Keratinocyte (primary cell): Measurements from ENCODE around the gene YWHAH.

Source experiments
- CTCF ChIP-seq, 3 experiments: IDR thresholded peaks in 1 of 3; conservative IDR thresholded peaks in 1 of 3; optimal IDR thresholded peaks in 1 of 3; 2 replicates in 2 of 3; 3 replicates in 1 of 3; pipeline versions ENCODE3 to v1.5.1; 2011; ENCODE audit warnings: low read length in 3 of 3, mild to moderate bottlenecking in 3 of 3, moderate library complexity in 2 of 3, control low read depth in 1 of 3, inconsistent platforms in 1 of 3; ENCODE audit not compliant: insufficient read depth in 2 of 3; ENCODE audit errors: extremely low read depth in 1 of 3
- EZH2 ChIP-seq: IDR thresholded peaks from one replicate; pipeline ENCODE4 v1.6.1; 2012; ENCODE audit warnings: inconsistent platforms, mild to moderate bottlenecking, low read length, moderate library complexity

GRCh38 chr22:31926024-31926423 lies 18.3 kb upstream of the YWHAH start:
- TF ChIP-seq CTCF (optimal IDR thresholded peaks at IDR 0.05 in 1 of 3, IDR thresholded peaks at IDR 0.05 in 1 of 3, conservative IDR thresholded peaks at IDR 0.05 in 1 of 3; ENCODE audit: extremely low read depth in 1 of 3, insufficient read depth in 2 of 3, low read length in 3 of 3) (no peak), EZH2 (no peak)
